B cell (primary cell): Measurements from ENCODE around the gene RFX8. TPM values are rescaled to one million over a fixed set of nuclear protein-coding genes. Genes with fewer than 3 reads are reported as not detected.

ENCODE experiments used
- ATAC-seq: fragments of 200-7000 bp; cut with Tn5 transposase; one replicate; pipeline ENCODE4 v1.10.0; 2021; ENCODE audit warnings: low read depth, mild to moderate bottlenecking, moderate number of reproducible peaks, moderate library complexity
- CTCF ChIA-PET: fragments of 350-600 bp; sonication (Branson Sonifier 250); formaldehyde crosslinking; loops from one replicate; lab custom pipeline; 2021; ENCODE audit warnings: antibody characterized with exemption, inconsistent platforms; lab: Charles Lee
- POLR2A ChIA-PET: fragments of 350-600 bp; sonication (Branson Sonifier 250); formaldehyde crosslinking; loops from one replicate; lab custom pipeline; 2021; ENCODE audit warnings: antibody characterized with exemption; lab: Charles Lee
- DNase-seq: peaks from one replicate; pipeline ENCODE4 v3.0.0; 2013
- H2AFZ ChIP-seq: 2 replicates; pipeline ENCODE4 v1.6.1; 2012; ENCODE audit warnings: mild to moderate bottlenecking, low read depth, low read length; ENCODE audit not compliant: insufficient read depth, poor library complexity, severe bottlenecking
- H3K27ac ChIP-seq, 2 donors: 1 replicate in 1 of 2; 2 replicates in 1 of 2; pipeline ENCODE4 v1.5.1; 2012 to 2013; ENCODE audit warnings: low read length in 2 of 2, mild to moderate bottlenecking in 2 of 2, moderate library complexity in 1 of 2
- H3K27me3 ChIP-seq, 4 experiments: fragments of 200-600 bp in 1 of 4; sonication (generic) in 1 of 4; replicated peaks in 1 of 4; 1 replicate in 2 of 4; 2 replicates in 2 of 4; pipeline versions ENCODE4 v1.6.1 to v1.7.0; 2013 to 2016; ENCODE audit warnings: low read length in 3 of 4, mild to moderate bottlenecking in 2 of 4, mixed read lengths in 1 of 4, moderate library complexity in 1 of 4; ENCODE audit not compliant: insufficient read depth in 4 of 4, control insufficient read depth in 3 of 4; ENCODE audit errors: control extremely low read depth in 1 of 4
- H3K36me3 ChIP-seq, 2 experiments: replicated peaks in 1 of 2; 1 replicate in 1 of 2; 2 replicates in 1 of 2; pipeline versions ENCODE4 v1.6.1 to v1.7.1; 2013; ENCODE audit warnings: low read length in 1 of 2; ENCODE audit not compliant: insufficient read depth in 2 of 2, control insufficient read depth in 1 of 2; ENCODE audit errors: control extremely low read depth in 1 of 2, extremely low read depth in 1 of 2
- H3K4me1 ChIP-seq, 2 donors: fragments of 200-600 bp in 1 of 2; sonication (generic) in 1 of 2; 1 replicate in 1 of 2; 2 replicates in 1 of 2; pipeline versions ENCODE4 v1.5.1 to v1.6.1; 2013 to 2017; ENCODE audit warnings: low read length in 2 of 2; ENCODE audit not compliant: control insufficient read depth in 2 of 2, insufficient read depth in 2 of 2
- H3K4me2 ChIP-seq: replicated peaks from 2 replicates; pipeline ENCODE3; 2012; ENCODE audit warnings: mild to moderate bottlenecking, low read depth, low read length; ENCODE audit not compliant: poor library complexity, severe bottlenecking
- H3K4me3 ChIP-seq, 5 experiments: fragments of 200-600 bp in 1 of 5; sonication (generic) in 1 of 5; 1 replicate in 3 of 5; 2 replicates in 2 of 5; pipeline versions ENCODE4 v1.5.1 to v1.7.0; 2011 to 2016; ENCODE audit warnings: low read length in 4 of 5, mild to moderate bottlenecking in 4 of 5, low read depth in 2 of 5, control low read depth in 1 of 5, moderate library complexity in 1 of 5; ENCODE audit not compliant: insufficient read depth in 1 of 5; ENCODE audit errors: control extremely low read depth in 1 of 5, extremely low read depth in 1 of 5
- H3K79me2 ChIP-seq: fragments of 200-600 bp; sonication (generic); one replicate; pipeline ENCODE4 v1.6.0; 2016; ENCODE audit warnings: low read length; ENCODE audit not compliant: control insufficient read depth, insufficient read depth
- H3K9ac ChIP-seq: fragments of 200-600 bp; sonication (generic); 2 replicates; pipeline ENCODE4 v1.6.1; 2017; ENCODE audit warnings: mild to moderate bottlenecking, low read length, moderate library complexity
- H3K9me3 ChIP-seq, 3 donors: one replicate each; pipeline versions ENCODE4 v1.6.1 to v1.7.1; 2013; ENCODE audit warnings: low read length in 2 of 3; ENCODE audit not compliant: control insufficient read depth in 2 of 3, insufficient read depth in 1 of 3; ENCODE audit errors: control extremely low read depth in 1 of 3
- H4K20me1 ChIP-seq: 2 replicates; pipeline ENCODE4 v1.6.0; 2012; ENCODE audit warnings: mild to moderate bottlenecking, low read length; ENCODE audit not compliant: insufficient read depth, control insufficient read depth, poor library complexity, severe bottlenecking
- H3K27ac Mint-ChIP-seq: one replicate; pipeline ENCODE4 v1.8.0; 2021; ENCODE audit warnings: mixed read lengths
- H3K27me3 Mint-ChIP-seq: one replicate; pipeline ENCODE4 v1.8.0; 2021; ENCODE audit warnings: mixed read lengths
- H3K4me1 Mint-ChIP-seq: one replicate; pipeline ENCODE4 v1.8.0; 2021; ENCODE audit warnings: mixed read lengths
- H3K4me3 Mint-ChIP-seq: one replicate; pipeline ENCODE4 v1.8.0; 2021; ENCODE audit warnings: mixed read lengths
- H3K9me3 Mint-ChIP-seq: one replicate; pipeline ENCODE4 v1.8.0; 2022; ENCODE audit warnings: mixed read lengths; ENCODE audit not compliant: insufficient read depth
- EZH2 ChIP-seq: IDR thresholded peaks from 2 replicates; pipeline ENCODE4 v1.6.1; 2012; ENCODE audit warnings: borderline replicate concordance, low read depth, mild to moderate bottlenecking, moderate library complexity, low read length; ENCODE audit not compliant: insufficient read depth, poor library complexity, severe bottlenecking
- WGBS: methylation state at CpG from one replicate; pipeline ENCODE4 v1.1.5; 2013; ENCODE audit warnings: missing lambda C conversion rate; ENCODE audit not compliant: insufficient coverage; 5-methylcytosine and 5-hydroxymethylcytosine counted together
- intact Hi-C: fragments of 100-400 bp; cut with micrococcal nuclease; formaldehyde crosslinking; loops from one replicate; pipeline ENCODE4 v1.10.0; 2022
- polyA plus RNA-seq: library from polyadenylated mRNA; depleted of rRNA; stranded (reverse); fragments of >200 nt; gene quantifications from 2 replicates; pipeline ENCODE4 v1.2.3, GENCODE V29; 2012
- total RNA-seq, 2 donors: library from RNA; stranded (reverse); fragments of 120-200 nt in 1 of 2; gene quantifications; 1 replicate in 1 of 2; 2 replicates in 1 of 2; pipeline versions ENCODE4 v1.2.3 to v1.2.4, GENCODE V29; 2013 to 2022
- TF ChIP-seq, protein P1 (sequence below): fragments of 200-600 bp; IDR thresholded peaks from one replicate; pipeline ENCODE4 v1.8.0; 2022; ENCODE audit warnings: antibody characterized with exemption, mild to moderate bottlenecking

Gene RFX8
- total and polyA plus RNA-seq, 2 donors (not counting 1 experiment from before 2014, with no cell fraction given): not detected

DNA sequence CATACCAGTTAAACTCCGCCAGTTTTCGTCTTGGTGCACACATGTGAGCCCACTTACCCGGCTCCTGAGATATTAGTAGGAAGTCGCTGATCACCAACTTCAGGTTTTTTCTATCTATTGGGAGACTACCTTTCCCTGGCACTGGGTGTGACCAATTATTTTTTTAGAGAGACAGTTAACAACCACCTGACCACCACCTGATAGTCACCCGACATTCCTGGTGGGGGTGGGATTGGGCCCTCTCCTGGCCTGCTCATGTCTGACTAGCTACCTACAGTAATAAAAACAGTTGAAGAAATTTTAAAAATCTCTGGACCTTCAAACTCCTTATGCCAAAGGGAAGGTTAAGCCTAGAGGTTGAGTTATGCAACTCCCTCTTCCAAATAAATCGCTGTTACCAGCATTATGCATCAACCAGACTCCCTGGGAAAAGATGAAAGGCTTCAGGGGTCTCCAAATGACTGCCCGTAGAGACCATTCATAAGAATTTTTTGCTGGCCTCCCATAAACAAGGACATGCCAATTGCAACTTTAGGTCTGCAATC is 115.4 kb downstream of the RFX8 start:
- POLR2A ChIA-PET: interaction anchor here (1.2 kb wide), 1 partner anchor 8 kb away, joined by 3 read pairs; no protein-coding TSS in a partner anchor
- intact Hi-C loops: no loop called here
- no peak overlapping the region for H3K27ac Mint-ChIP-seq

DNA sequence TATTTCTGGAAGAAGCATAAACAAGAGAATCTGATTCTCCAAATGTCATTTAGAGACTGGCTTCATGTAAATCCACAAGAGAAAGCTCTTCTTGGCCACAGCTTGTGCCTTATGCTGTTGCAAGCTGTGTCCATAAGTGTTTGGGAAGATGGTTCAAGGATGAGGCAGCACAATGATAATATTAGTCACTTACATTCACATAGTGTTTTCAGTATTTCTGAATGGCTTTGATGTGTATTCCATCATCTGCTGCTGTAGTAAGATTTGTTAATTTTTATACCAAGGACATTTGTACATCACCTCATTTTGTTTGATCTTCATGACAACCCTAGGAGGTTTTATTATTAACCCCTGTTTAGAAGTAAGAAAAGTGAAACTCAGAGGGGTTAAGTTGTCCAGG is 117.5 kb downstream of the RFX8 start:
- Histone ChIP-seq H3K36me3 (no peaks in the 10 kb centered on the region), H3K4me3 (no peak overlapping the region), H2AFZ (no peak overlapping the region), H3K4me1 (peaks cover 15 to 17% of the 10 kb centered on the region in 2 donors), H3K27me3 (no peaks in the 10 kb centered on the region), H3K79me2 (no peaks in the 10 kb centered on the region), H3K9me3 (no peaks in the 10 kb centered on the region), H4K20me1 (no peaks in the 10 kb centered on the region), H3K4me2 (no peak overlapping the region), H3K27ac (no peak overlapping the region), H3K9ac (no peak overlapping the region)
- ChIA-PET CTCF (interaction anchor here (1.7 kb wide), 1 partner anchor 15 kb away, joined by 13 read pairs; no protein-coding TSS in a partner anchor), POLR2A (no interaction called here)
- no peak for TF ChIP-seq EZH2
- TF ChIP-seq, protein P1, sequence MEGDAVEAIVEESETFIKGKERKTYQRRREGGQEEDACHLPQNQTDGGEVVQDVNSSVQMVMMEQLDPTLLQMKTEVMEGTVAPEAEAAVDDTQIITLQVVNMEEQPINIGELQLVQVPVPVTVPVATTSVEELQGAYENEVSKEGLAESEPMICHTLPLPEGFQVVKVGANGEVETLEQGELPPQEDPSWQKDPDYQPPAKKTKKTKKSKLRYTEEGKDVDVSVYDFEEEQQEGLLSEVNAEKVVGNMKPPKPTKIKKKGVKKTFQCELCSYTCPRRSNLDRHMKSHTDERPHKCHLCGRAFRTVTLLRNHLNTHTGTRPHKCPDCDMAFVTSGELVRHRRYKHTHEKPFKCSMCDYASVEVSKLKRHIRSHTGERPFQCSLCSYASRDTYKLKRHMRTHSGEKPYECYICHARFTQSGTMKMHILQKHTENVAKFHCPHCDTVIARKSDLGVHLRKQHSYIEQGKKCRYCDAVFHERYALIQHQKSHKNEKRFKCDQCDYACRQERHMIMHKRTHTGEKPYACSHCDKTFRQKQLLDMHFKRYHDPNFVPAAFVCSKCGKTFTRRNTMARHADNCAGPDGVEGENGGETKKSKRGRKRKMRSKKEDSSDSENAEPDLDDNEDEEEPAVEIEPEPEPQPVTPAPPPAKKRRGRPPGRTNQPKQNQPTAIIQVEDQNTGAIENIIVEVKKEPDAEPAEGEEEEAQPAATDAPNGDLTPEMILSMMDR: no peak
- Mint-ChIP-seq H3K4me1 (peaks cover 23% of the 10 kb centered on the region), H3K4me3 (no peak overlapping the region), H3K27me3 (peaks cover 5% of the 10 kb centered on the region), H3K9me3 (no peaks in the 10 kb centered on the region), H3K27ac (no peak overlapping the region)
- no peak for DNase-seq
- intact Hi-C loops: no loop called here
- ATAC-seq: no peak

More for the DNA sequence above, 115.4 kb downstream of the RFX8 start:
- H3K9ac ChIP-seq: no peak overlapping the region
- CTCF ChIA-PET: no interaction called here
- no peaks in the 10 kb centered on the region for H3K9me3 ChIP-seq
- Mint-ChIP-seq H3K4me3 (no peak overlapping the region), H3K27me3 (peaks cover 4% of the 10 kb centered on the region), H3K4me1 (peaks cover 28% of the 10 kb centered on the region), H3K9me3 (no peaks in the 10 kb centered on the region)
- H3K36me3 ChIP-seq: no peaks in the 10 kb centered on the region
- DNase-seq: no peak
- WGBS: 98% methylated on average over 6 of the region's 7 CpGs
- H3K4me1 ChIP-seq: peaks cover 19 to 20% of the 10 kb centered on the region in 2 donors
- H3K4me2 ChIP-seq: no peak overlapping the region
- H2AFZ ChIP-seq: no peak overlapping the region
- no peak overlapping the region for H3K27ac ChIP-seq
- no peaks in the 10 kb centered on the region for H4K20me1 ChIP-seq
- ATAC-seq: no peak
- H3K79me2 ChIP-seq: no peaks in the 10 kb centered on the region
- H3K4me3 ChIP-seq: no peak overlapping the region
- H3K27me3 ChIP-seq: no peaks in the 10 kb centered on the region
- TF ChIP-seq, protein P1: no peak
- TF ChIP-seq EZH2: no peak
